ENCODE measurements around the gene LAMP1. TPM values are rescaled to one million over a fixed set of nuclear protein-coding genes. Genes with fewer than 3 reads are reported as not detected.
A peak's percentile ranks its signal among the peaks of the same experiment; 100 is the strongest.

LAMP1 gene
- total and polyA plus RNA-seq, 2 of the 4 experiments (the other 2 are of a cell fraction) = 60.6 to 229 TPM

- H2AK9ac ChIP-seq (replicated peaks; ENCODE audit: low read depth, low read length, poor library complexity) = no peak overlapping the region
- in situ Hi-C loops (cut with MboI; ENCODE audit: low sequenced_read_pairs) = no loop called here
- H3K36me3 ChIP-seq (ENCODE audit: control insufficient read depth, insufficient read depth, low read length) = peaks cover 52% of the 10 kb centered on the region
- H3K18ac ChIP-seq (ENCODE audit: low read depth, low read length) = no peak overlapping the region
- no peak overlapping the region for H3K56ac ChIP-seq (ENCODE audit: extremely low read depth, insufficient read depth, low read length)
- H3K27ac ChIP-seq (ENCODE audit: insufficient read depth, low read length) = no peak overlapping the region
- dilution Hi-C loops (cut with HindIII; ENCODE audit: low sequenced_read_pairs, unreplicated experiment) = no loop called here
- no peak overlapping the region for H2BK20ac ChIP-seq (ENCODE audit: low read depth, low read length)
- H4K91ac ChIP-seq (ENCODE audit: insufficient read depth, low read depth, low read length) = no peak overlapping the region
- H2AFZ ChIP-seq (replicated peaks; ENCODE audit: low read length, poor library complexity) = peak overlapping the region; percentile 63
- no peak overlapping the region for H3K4ac ChIP-seq (ENCODE audit: low read depth, low read length)
- intact Hi-C loops (cut with micrococcal nuclease) = no loop called here
- TF ChIP-seq BHLHE40 (IDR thresholded peaks at IDR 0.05; ENCODE audit: low read depth, low read length) (no peak), RFX5 (IDR thresholded peaks at IDR 0.05; ENCODE audit: low read depth, low read length) (no peak), POLR2A (IDR thresholded peaks at IDR 0.05; ENCODE audit: low read depth, low read length) (no peak)
- no peak overlapping the region for H3K14ac ChIP-seq (replicated peaks; ENCODE audit: low read depth, low read length)
- no peaks in the 10 kb centered on the region for H3K27me3 ChIP-seq (ENCODE audit: control insufficient read depth, insufficient read depth, low read length)
- BruUV-seq (replicated peaks) = no TSS peak
- ChIA-PET CTCF (no interaction called here), POLR2A (ENCODE audit: unreplicated experiment) (no interaction called here)
- H3K4me1 ChIP-seq (ENCODE audit: control insufficient read depth, insufficient read depth, low read length) = no peaks in the 10 kb centered on the region
- no peak overlapping the region for H2BK15ac ChIP-seq (ENCODE audit: low read depth, low read length)
- H3K9me3 ChIP-seq (ENCODE audit: control insufficient read depth, insufficient read depth, low read length) = no peaks in the 10 kb centered on the region
- H4K5ac ChIP-seq (ENCODE audit: low read depth, low read length) = no peak overlapping the region
- no peak overlapping the region for H2AK5ac ChIP-seq (ENCODE audit: low read depth, low read length)
- no peak for ATAC-seq (ENCODE audit: low read depth)
- no peak overlapping the region for H3K4me3 ChIP-seq (ENCODE audit: insufficient read depth, low read depth, low read length)
- no peak overlapping the region for H4K8ac ChIP-seq (ENCODE audit: low read depth in 2 of 2, low read length in 2 of 2)
- peaks cover 27% of the 10 kb centered on the region for H4K20me1 ChIP-seq (ENCODE audit: insufficient read depth, low read length)
- H2BK5ac ChIP-seq (ENCODE audit: low read depth, low read length, poor library complexity, severe bottlenecking) = no peak overlapping the region
- H3K9ac ChIP-seq (ENCODE audit: low read depth, low read length) = no peak overlapping the region
- no peak overlapping the region for H3K23ac ChIP-seq (ENCODE audit: low read depth, low read length)
- no peak overlapping the region for H2BK120ac ChIP-seq (ENCODE audit: low read depth, low read length)
- WGBS, 2 experiments (ENCODE audit: extremely low coverage in 2 of 2, insufficient read length in 1 of 2) = 59% methylated on average over 12 of the region's 17 CpGs; no CpG with 5 or more reads in 1 of the 2 experiments
- no peak overlapping the region for H3K4me2 ChIP-seq (ENCODE audit: low read depth, low read length)
- H3K9me1 ChIP-seq (ENCODE audit: insufficient read depth, low read length) = no peaks in the 10 kb centered on the region; the same call in 1 of the 2 replicates
- DNase-seq = no peak
- H3K79me1 ChIP-seq (ENCODE audit: low read depth in 1 of 2, low read length in 2 of 2) = peaks cover 4 to 43% of the 10 kb centered on the region in 2 experiments
Observed at GRCh38 chr13:113322043-113322461, 25.0 kb downstream of the LAMP1 start.
